Activated T-helper 1 cell treated with anti-CD3 and anti-CD28 coated beads, Interleukin-2, amount 50 U/mL, for 16 hours (primary cell): ENCODE data around the gene IGSF6.
A peak's percentile ranks its signal among the peaks of the same experiment; 100 is the strongest.
"Not testable (repeated sequence)": the region's sequence is repeated elsewhere in the genome, so short reads cannot be mapped to it uniquely, and the experiment has no call there.

Experiments used
- DNase-seq, 2 donors: peaks; one replicate each; pipeline ENCODE4 v3.0.0-alpha.2; 2020; ENCODE audit warnings: low read depth in 1 of 2, low spot score in 1 of 2

The IGSF6 gene, protein sequence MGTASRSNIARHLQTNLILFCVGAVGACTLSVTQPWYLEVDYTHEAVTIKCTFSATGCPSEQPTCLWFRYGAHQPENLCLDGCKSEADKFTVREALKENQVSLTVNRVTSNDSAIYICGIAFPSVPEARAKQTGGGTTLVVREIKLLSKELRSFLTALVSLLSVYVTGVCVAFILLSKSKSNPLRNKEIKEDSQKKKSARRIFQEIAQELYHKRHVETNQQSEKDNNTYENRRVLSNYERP

GRCh38 chr16:21652453-21652852 lies at the start of gene IGSF6:
IGSF6 (minus strand) TSS chr16:21652608; CDS start chr16:21652598, 10 bp downstream.
- DNase-seq: no peak

DNA sequence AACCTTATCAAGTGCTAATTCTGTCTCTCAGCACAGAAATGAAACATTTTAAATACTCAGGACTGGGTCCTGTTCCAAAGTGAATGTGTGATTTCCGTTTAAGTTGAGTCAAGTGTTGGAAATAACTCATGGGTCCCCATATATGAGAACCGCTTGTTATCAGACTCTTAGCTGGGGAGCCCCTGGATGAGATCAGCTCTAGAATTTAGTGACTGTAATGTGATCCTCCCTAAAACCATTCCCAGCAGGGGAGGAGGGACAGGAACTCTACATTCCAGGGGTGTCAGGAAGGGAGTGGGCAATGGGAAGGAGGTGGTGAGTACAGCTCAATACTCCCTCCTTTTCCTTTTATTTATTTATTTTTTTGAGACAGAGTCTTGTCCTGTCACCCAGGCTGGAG lies 48.9 kb upstream of the IGSF6 start:
- no peak for DNase-seq

DNA sequence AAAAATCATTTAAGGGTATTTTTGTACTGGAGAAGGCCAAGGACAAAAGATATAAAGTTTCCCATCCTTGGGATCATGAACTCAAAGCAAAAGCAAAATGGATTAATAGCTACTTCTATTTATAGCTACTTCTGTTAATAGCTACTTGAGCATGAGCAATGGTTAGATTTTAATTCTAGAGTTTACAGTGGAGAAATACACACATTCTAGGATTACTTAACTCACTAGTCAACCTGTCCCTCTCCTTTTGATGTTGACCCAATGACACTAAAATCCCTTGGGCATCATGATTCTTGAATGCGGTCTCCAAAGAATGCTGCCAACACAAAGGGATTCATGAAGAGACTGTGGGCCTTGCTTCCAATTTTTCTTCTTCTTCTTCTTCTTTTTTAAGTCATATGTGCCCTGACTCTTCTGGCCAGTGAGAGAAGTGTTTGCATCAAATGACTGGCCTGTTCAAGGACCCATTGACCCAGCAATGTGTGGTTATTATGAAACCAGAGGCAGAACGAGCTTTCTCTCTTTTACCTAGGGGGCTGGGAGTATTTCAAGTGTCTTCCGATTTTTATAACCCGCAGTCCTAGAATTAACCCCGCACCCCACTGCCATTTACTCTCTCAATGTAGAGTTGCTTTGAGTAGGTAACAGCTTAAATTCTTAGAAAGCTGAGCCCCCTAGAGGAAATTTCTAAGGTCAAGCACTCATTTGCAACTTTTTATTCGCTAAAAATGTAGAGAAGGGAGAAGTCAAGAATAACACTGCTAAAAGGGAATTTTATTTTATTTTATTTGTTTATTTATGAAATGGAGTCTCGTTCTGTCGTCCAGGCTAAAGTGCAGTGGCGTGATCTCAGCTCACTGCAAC lies 46.0 kb upstream of the IGSF6 start:
- DNase-seq: no peak

DNA sequence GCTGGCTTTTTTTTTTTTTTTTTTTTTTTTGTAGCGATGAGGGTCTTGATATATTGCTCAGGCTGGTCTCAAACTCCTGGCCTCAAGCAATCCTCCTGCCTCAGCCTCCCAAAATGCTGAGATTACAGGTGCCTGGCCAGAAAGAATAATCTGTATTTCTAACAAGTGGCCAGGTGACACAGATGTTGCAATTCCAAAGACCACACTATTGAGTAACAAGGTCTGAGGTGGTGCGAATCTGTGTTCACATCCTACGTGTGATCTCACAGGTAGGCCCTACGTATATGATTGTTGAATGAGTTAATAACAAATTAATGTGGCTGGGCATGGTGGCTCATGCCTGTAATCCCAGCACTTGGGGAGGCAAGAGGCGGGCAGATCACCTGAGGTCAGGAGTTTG lies 44.6 kb upstream of the IGSF6 start:
- no peak for DNase-seq

GRCh38 chr16:21694609-21695008 lies 42.2 kb upstream of the IGSF6 start:
- no peak for DNase-seq

DNA sequence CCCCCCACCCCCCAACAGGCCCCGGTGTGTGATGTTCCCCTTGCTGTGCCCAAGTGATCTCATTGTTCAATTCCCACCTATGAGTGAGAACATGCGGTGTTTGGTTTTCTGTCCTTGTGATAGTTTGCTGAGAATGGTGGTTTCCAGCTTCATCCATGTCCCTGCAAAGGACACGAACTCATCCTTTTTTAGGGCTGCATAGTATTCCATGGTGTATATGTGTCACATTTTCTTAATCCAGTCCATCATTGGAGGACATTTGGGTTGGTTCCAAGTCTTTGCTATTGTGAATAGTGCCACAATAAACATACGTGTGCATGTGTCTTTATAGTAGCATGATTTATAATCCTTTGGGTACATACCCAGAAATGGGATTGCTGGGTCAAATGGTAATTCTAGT lies 38.6 kb upstream of the IGSF6 start:
- not testable (repeated sequence) for DNase-seq

- no peak for DNase-seq
These were observed 36.7 kb upstream of the IGSF6 start for GRCh38 chr16:21689107-21689506.

DNA sequence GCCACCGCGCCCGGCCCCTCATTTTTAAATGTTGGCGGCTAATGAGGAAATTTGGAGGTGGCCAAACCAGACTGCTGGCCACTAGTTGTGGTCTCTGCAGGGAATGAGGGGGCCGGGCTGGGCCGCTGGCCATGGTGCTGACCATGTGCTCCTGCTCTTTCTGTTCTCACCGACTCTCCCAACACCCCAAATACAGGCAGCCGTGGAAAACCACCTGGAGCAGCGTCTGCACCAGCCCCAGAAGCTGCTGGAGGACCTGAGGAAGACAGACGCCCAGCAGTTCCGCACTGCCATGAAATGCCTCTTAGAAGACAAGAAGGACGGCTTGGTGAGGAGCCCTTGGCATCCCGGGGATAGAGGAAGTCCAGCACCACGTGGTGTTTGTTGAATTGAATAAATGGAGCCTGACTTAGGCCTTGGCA lies 32.6 kb upstream of the IGSF6 start:
- no peak for DNase-seq

DNA sequence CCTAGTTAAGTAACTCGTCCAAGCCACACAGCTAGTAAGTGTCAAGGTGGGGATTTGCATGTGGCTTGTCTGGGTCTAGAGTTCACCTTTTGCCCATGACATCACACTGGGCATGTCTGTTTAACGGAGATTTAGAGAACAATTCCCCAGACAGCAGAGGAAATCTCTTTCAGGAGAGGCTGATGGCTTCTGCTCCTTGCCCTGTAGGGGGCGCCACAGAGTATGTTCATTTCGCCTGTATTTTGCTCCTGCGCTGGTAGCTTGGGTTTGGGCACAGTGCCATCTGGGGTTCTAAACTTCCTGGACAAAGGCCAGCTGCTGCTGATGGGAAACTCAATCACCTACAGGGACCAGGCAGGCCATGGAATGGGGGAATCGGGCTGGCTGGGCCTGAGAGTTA lies 31.8 kb upstream of the IGSF6 start:
- peak in 1 of 2 donors; percentile 5 for DNase-seq

GRCh38 chr16:21683184-21683583 lies 30.8 kb upstream of the IGSF6 start:
- no peak for DNase-seq

GRCh38 chr16:21680714-21681113 lies 28.3 kb upstream of the IGSF6 start:
- DNase-seq: not testable (repeated sequence)

DNA sequence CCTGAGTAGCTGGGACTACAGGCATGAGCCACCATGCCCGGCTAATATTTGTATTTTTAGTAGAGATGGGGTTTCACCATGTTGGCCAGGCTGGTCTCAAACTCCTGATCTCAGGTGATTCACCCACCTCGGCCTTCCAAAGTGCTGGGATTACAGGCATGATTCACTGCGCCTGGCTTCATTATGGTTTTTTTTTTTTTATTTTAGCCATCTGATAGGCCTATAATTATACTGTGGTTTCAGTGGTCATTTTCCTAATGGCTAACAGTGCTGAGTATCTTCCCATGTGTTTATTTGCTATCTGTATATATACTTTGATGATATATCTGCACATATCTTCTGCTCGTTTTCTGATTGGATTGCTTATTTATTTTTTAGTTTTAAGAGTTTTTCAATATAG lies 22.0 kb upstream of the IGSF6 start:
- DNase-seq: not testable (repeated sequence)

GRCh38 chr16:21673469-21673868 lies 21.1 kb upstream of the IGSF6 start:
- no peak for DNase-seq

DNA sequence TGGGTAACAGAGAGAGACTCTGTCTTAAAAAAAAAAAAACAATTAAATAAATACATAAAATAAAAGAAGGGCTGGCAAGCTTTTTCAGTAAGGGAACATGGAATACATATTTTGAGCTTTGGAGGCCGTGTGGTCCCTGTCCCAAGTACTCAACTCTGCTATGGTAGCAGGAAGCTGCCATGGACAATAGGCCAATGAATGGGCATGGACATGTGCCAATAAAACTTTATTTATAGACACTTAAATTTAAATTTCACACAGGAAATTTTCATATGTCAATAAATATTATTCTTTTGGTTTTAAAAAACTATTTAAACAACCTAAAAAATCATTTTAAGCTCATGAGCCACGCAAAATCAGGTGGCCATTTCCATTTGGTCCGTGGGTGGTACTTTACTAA lies 15.2 kb upstream of the IGSF6 start:
- DNase-seq: no peak

GRCh38 chr16:21666772-21667171 lies 14.4 kb upstream of the IGSF6 start:
- DNase-seq: no peak

GRCh38 chr16:21664801-21665492 lies 12.5 kb upstream of the IGSF6 start:
- no peak for DNase-seq

DNA sequence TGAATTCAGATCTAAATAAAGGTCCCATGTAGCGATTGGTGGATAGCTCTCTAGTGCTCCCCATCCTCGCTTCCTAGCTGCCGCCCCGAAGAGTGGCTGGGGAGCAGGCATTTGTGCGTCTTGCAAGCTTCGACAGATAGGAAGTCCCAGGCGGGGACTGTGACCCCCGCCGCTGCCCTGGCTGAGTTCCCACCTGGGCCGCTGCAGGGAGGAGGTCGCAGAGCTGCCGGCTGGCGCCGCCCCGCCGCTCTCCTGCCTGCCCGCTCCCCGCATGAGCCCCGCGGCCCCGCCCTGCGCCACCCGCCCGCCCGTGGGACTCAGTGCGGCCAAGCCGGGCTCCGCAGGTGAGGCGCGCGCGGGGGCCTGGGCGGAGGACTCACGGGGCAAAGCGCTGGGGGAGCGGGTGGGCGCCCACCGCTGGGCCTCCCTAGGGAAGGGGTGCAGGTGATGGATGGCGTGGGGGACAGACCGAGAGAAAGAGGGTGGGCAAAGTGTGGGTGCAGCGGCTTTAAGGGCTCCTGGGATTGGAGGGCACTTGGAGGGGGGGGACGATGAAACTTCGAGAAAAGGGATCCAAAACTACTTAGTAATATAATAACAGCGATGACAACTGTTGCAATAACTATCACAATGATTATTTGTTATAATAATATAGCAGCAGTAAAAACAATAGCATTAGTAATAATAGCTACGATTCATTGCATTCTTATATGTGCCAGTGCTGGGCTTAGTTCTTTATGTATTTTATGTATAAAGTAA lies 11.7 kb upstream of the IGSF6 start, which contains the start of gene OTOA:
Gene OTOA, plus strand, starts transcription at position 80 of the 759 bp plus-strand sequence. CDS start 14,547 bp downstream, outside the sequence.
- no peak for DNase-seq

DNA sequence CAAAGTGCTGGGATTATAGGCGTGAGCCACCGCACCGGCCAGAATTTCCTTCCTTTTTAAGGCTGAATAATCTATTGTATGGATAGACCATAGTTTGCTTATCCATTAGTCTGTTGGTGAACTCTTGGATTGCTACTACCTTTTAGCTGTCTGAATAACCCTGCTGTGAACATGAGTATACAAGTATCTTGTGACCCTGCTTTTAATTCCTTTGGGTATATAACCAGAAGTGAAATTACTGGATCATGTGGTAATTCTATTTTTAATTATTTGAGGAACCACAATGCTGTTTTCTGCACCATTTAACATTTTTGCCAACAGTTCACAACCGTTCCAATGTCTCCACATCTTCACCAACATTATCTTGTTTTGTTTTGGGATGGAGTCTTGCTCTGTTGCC lies 6.7 kb upstream of the IGSF6 start:
- no peak for DNase-seq

GRCh38 chr16:21656795-21657768 lies 4.7 kb upstream of the IGSF6 start:
- DNase-seq: no peak

- DNase-seq: no peak
These were observed 2.5 kb upstream of the IGSF6 start for GRCh38 chr16:21654881-21655280.
